IMR-90 (cell line): ENCODE measurements around the gene SLC7A6. TPM values are rescaled to one million over a fixed set of nuclear protein-coding genes. Genes with fewer than 3 reads are reported as not detected.

Experiments
- ATAC-seq: fragments of 200-7000 bp; cut with Tn5 transposase; 2 replicates; pipeline ENCODE4 v1.9.1; 2020; ENCODE audit warnings: low read depth, mild to moderate bottlenecking, moderate library complexity
- BruUV-seq: library from RNA; stranded (reverse); fragments of 400-500 nt; replicated peaks from 2 replicates; lab custom pipeline; 2021; lab: Mats Ljungman, UMichigan
- CTCF ChIA-PET: fragments of 300-600 bp; formaldehyde crosslinking; extraction: SDS; loops from one replicate; lab custom pipeline; 2021; ENCODE audit warnings: antibody characterized with exemption; lab: Yijun Ruan, JAX
- POLR2A ChIA-PET: fragments of 300-600 bp; sonication (Branson Sonifier 250); formaldehyde crosslinking; loops from one replicate; lab custom pipeline; 2022; ENCODE audit warnings: antibody characterized with exemption; ENCODE audit not compliant: unreplicated experiment; lab: Charles Lee
- DNase-seq: peaks from one replicate; pipeline ENCODE4 v3.0.0; 2013
- H2AFZ ChIP-seq: replicated peaks from 2 replicates; pipeline ENCODE3; 2013; ENCODE audit warnings: low read length, mild to moderate bottlenecking; ENCODE audit not compliant: poor library complexity
- H2AK5ac ChIP-seq: 2 replicates; pipeline ENCODE4 v1.6.1; 2013; ENCODE audit warnings: low read depth, low read length, inconsistent platforms
- H2AK9ac ChIP-seq: replicated peaks from 2 replicates; pipeline ENCODE3; 2013; ENCODE audit warnings: mild to moderate bottlenecking, low read depth, low read length, moderate library complexity; ENCODE audit not compliant: poor library complexity
- H2BK120ac ChIP-seq: 2 replicates; pipeline ENCODE4 v1.6.1; 2013; ENCODE audit warnings: low read depth, low read length, inconsistent platforms
- H2BK15ac ChIP-seq: 3 replicates; pipeline ENCODE4 v1.6.1; 2013; ENCODE audit warnings: low read depth, low read length, inconsistent platforms
- H2BK20ac ChIP-seq: 2 replicates; pipeline ENCODE4 v1.6.1; 2013; ENCODE audit warnings: low read depth, mild to moderate bottlenecking, inconsistent platforms, low read length, moderate library complexity
- H2BK5ac ChIP-seq: 2 replicates; pipeline ENCODE4 v1.6.1; 2013; ENCODE audit warnings: mild to moderate bottlenecking, low read depth, low read length, inconsistent platforms; ENCODE audit not compliant: poor library complexity, severe bottlenecking
- H3K14ac ChIP-seq: replicated peaks from 2 replicates; pipeline ENCODE4 v1.6.1; 2013; ENCODE audit warnings: low read depth, low read length, inconsistent platforms
- H3K18ac ChIP-seq: 2 replicates; pipeline ENCODE4 v1.6.1; 2013; ENCODE audit warnings: low read depth, low read length, control low read depth
- H3K23ac ChIP-seq: 2 replicates; pipeline ENCODE4 v1.6.1; 2013; ENCODE audit warnings: low read depth, low read length, inconsistent platforms
- H3K27ac ChIP-seq: 2 replicates; pipeline ENCODE4 v1.5.1; 2013; ENCODE audit warnings: mild to moderate bottlenecking, control low read depth, low read length; ENCODE audit not compliant: insufficient read depth
- H3K27me3 ChIP-seq: 2 replicates; pipeline ENCODE4 v1.6.1; 2013; ENCODE audit warnings: low read length; ENCODE audit not compliant: control insufficient read depth, insufficient read depth
- H3K36me3 ChIP-seq: 2 replicates; pipeline ENCODE4 v1.6.1; 2013; ENCODE audit warnings: low read length, mixed read lengths; ENCODE audit not compliant: control insufficient read depth, insufficient read depth
- H3K4ac ChIP-seq: 2 replicates; pipeline ENCODE4 v1.6.1; 2013; ENCODE audit warnings: low read depth, low read length, inconsistent platforms
- H3K4me1 ChIP-seq: 2 replicates; pipeline ENCODE4 v1.6.1; 2013; ENCODE audit warnings: low read length, mixed read lengths; ENCODE audit not compliant: control insufficient read depth, insufficient read depth
- H3K4me2 ChIP-seq: 2 replicates; pipeline ENCODE4 v1.6.1; 2013; ENCODE audit warnings: low read depth, mild to moderate bottlenecking, control low read depth, low read length, moderate library complexity
- H3K4me3 ChIP-seq: 2 replicates; pipeline ENCODE4 v1.5.1; 2013; ENCODE audit warnings: low read depth, mild to moderate bottlenecking, control low read depth, low read length, moderate library complexity; ENCODE audit not compliant: insufficient read depth
- H3K56ac ChIP-seq: 2 replicates; pipeline ENCODE4 v1.6.1; 2013; ENCODE audit warnings: low read length, inconsistent platforms; ENCODE audit not compliant: insufficient read depth; ENCODE audit errors: extremely low read depth
- H3K79me1 ChIP-seq, 2 experiments: 2 replicates each; pipeline ENCODE4 v1.6.1; 2013; ENCODE audit warnings: low read length in 2 of 2, inconsistent platforms in 1 of 2, low read depth in 1 of 2
- H3K9ac ChIP-seq: 2 replicates; pipeline ENCODE4 v1.6.1; 2013; ENCODE audit warnings: low read depth, low read length, control low read depth
- H3K9me1 ChIP-seq: 2 replicates; pipeline ENCODE4 v1.6.1; 2013; ENCODE audit warnings: low read length, inconsistent platforms; ENCODE audit not compliant: insufficient read depth
- H3K9me3 ChIP-seq: 2 replicates; pipeline ENCODE4 v1.6.1; 2013; ENCODE audit warnings: low read length; ENCODE audit not compliant: control insufficient read depth, insufficient read depth
- H4K20me1 ChIP-seq: 2 replicates; pipeline ENCODE4 v1.6.1; 2013; ENCODE audit warnings: low read length, inconsistent platforms; ENCODE audit not compliant: insufficient read depth
- H4K5ac ChIP-seq: 2 replicates; pipeline ENCODE4 v1.6.1; 2013; ENCODE audit warnings: mild to moderate bottlenecking, low read depth, low read length, control low read depth
- H4K8ac ChIP-seq, 2 experiments: 2 replicates each; pipeline ENCODE4 v1.6.1; 2013; ENCODE audit warnings: low read depth in 2 of 2, low read length in 2 of 2, control low read depth in 1 of 2, inconsistent platforms in 1 of 2
- H4K91ac ChIP-seq: 2 replicates; pipeline ENCODE4 v1.6.1; 2013; ENCODE audit warnings: low read depth, low read length, inconsistent platforms; ENCODE audit not compliant: insufficient read depth
- BHLHE40 ChIP-seq: fragments of 150-350 bp; IDR thresholded peaks from 2 replicates; pipeline ENCODE4 v1.6.1; 2016; ENCODE audit warnings: mild to moderate bottlenecking, low read depth, low read length
- CEBPB ChIP-seq: IDR thresholded peaks from 2 replicates; pipeline ENCODE4 v1.6.1; 2012; ENCODE audit warnings: low read depth, low read length, improper control_type of control experiment
- CHD1 ChIP-seq: IDR thresholded peaks from 2 replicates; pipeline ENCODE4 v1.6.1; 2012; ENCODE audit warnings: low read depth, low read length, improper control_type of control experiment
- CTCF ChIP-seq: conservative IDR thresholded peaks from 2 replicates; pipeline ENCODE4 v1.5.1; 2012; ENCODE audit warnings: mild to moderate bottlenecking, low read depth, low read length, improper control_type of control experiment
- ELK1 ChIP-seq: fragments of 150-350 bp; IDR thresholded peaks from 2 replicates; pipeline ENCODE4 v1.6.1; 2016; ENCODE audit warnings: low read depth, mild to moderate bottlenecking, low read length, moderate library complexity, borderline replicate concordance
- FOS ChIP-seq: fragments of 150-350 bp; IDR thresholded peaks from 2 replicates; pipeline ENCODE4 v1.6.1; 2016; ENCODE audit warnings: low read depth, low read length
- MAFK ChIP-seq: IDR thresholded peaks from 2 replicates; pipeline ENCODE4 v1.6.1; 2012; ENCODE audit warnings: low read depth, low read length, improper control_type of control experiment
- MAZ ChIP-seq: IDR thresholded peaks from 2 replicates; pipeline ENCODE4 v1.6.1; 2012; ENCODE audit warnings: low read depth, mild to moderate bottlenecking, low read length, improper control_type of control experiment, moderate library complexity, borderline replicate concordance
- MXI1 ChIP-seq: IDR thresholded peaks from 2 replicates; pipeline ENCODE4 v1.6.1; 2012; ENCODE audit warnings: low read depth, mild to moderate bottlenecking, low read length, moderate library complexity, borderline replicate concordance
- NFE2L2 ChIP-seq: fragments of 150-350 bp; IDR thresholded peaks from 2 replicates; pipeline ENCODE4 v1.6.1; 2016; ENCODE audit warnings: low read depth, mild to moderate bottlenecking, low read length
- POLR2A ChIP-seq: IDR thresholded peaks from 2 replicates; pipeline ENCODE4 v1.6.1; 2012; ENCODE audit warnings: mild to moderate bottlenecking, low read depth, low read length
- RAD21 ChIP-seq: IDR thresholded peaks from 2 replicates; pipeline ENCODE4 v1.6.1; 2012; ENCODE audit warnings: low read length, improper control_type of control experiment
- RCOR1 ChIP-seq: IDR thresholded peaks from 2 replicates; pipeline ENCODE4 v1.6.1; 2012; ENCODE audit warnings: mild to moderate bottlenecking, low read length, improper control_type of control experiment; ENCODE audit not compliant: insufficient replicate concordance
- RFX5 ChIP-seq: IDR thresholded peaks from 2 replicates; pipeline ENCODE4 v1.8.0; 2012; ENCODE audit warnings: low read depth, mild to moderate bottlenecking, low read length, moderate library complexity
- SMC3 ChIP-seq: fragments of 150-350 bp; IDR thresholded peaks from 2 replicates; pipeline ENCODE4 v1.6.1; 2016; ENCODE audit warnings: low read depth, mild to moderate bottlenecking, antibody characterized with exemption, low read length, moderate library complexity
- USF2 ChIP-seq: fragments of 150-350 bp; IDR thresholded peaks from 2 replicates; pipeline ENCODE4 v1.6.1; 2017; ENCODE audit warnings: mild to moderate bottlenecking, antibody characterized with exemption, low read length, low read depth
- WGBS, 2 experiments: methylation state at CpG; one replicate each; pipeline versions ENCODE4 v1.1.5 to v1.1.7; 2013; ENCODE audit warnings: missing lambda C conversion rate in 2 of 2; ENCODE audit not compliant: insufficient read length in 1 of 2; ENCODE audit errors: extremely low coverage in 2 of 2; 5-methylcytosine and 5-hydroxymethylcytosine counted together
- dilution Hi-C: fragments of 300-500 bp; cut with HindIII; formaldehyde crosslinking; loops from one replicate; pipeline ENCODE4 v1.14.3; 2018; ENCODE audit warnings: low sequenced_read_pairs; ENCODE audit not compliant: unreplicated experiment
- in situ Hi-C: fragments of 300-500 bp; cut with MboI; formaldehyde crosslinking; loops from 3 replicates; pipeline ENCODE4 v1.14.3; 2019; ENCODE audit warnings: low sequenced_read_pairs, inconsistent platforms, mixed read lengths
- intact Hi-C: fragments of 100-400 bp; cut with micrococcal nuclease; formaldehyde crosslinking; loops from 2 replicates; pipeline ENCODE4 v1.10.0; 2022
- polyA plus RNA-seq, 3 experiments: library from polyadenylated mRNA; depleted of rRNA; stranded (reverse); fragments of >200 nt; gene quantifications; 2 replicates each; pipeline ENCODE4 v1.2.3, GENCODE V29; 2012; ENCODE audit warnings: low replicate concordance in 1 of 3
- total RNA-seq: library from RNA; depleted of rRNA; stranded (reverse); fragments of >200 nt; gene quantifications from 2 replicates; pipeline ENCODE4 v1.2.3, GENCODE V29; 2012

SLC7A6 gene
- total and polyA plus RNA-seq, 2 of the 4 experiments (the other 2 are of a cell fraction) = 29.4 to 36.1 TPM

DNA sequence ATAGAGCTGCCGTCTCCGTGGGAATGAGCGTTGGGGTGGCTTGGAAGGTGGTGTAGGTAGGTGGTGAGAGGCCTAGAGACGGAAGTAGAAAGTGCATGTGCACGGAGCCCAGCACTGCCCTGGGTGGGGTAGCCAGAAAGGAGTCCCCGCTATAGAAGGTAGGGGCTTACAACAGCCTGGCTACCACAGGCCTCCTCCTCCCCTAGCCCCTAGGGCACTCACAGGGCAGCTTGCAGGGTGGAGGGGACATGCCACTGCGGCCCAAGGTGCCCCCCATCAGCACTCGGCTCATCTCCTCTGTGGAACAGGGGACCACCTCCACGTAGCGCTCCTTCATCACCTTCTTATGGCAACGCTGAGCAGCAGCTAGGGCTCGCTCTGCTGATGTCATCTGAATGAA is 33.4 kb upstream of the SLC7A6 start:
- Histone ChIP-seq H2AK5ac (no peak overlapping the region), H3K27ac (no peak overlapping the region), H3K4ac (no peak overlapping the region), H2BK15ac (no peak overlapping the region), H3K56ac (no peak overlapping the region), H3K9me1 (no peaks in the 10 kb centered on the region), H3K36me3 (peaks cover 6% of the 10 kb centered on the region), H3K79me1 (peaks cover 0 to 3% of the 10 kb centered on the region in 2 experiments; a peak in 1 of 4 replicates), H3K14ac (no peak overlapping the region), H3K4me3 (no peak overlapping the region), H4K20me1 (0 out of 2 replicates have a peak, but pooled peaks cover 3% of the 10 kb centered on the region), H3K9me3 (no peaks in the 10 kb centered on the region), H2AFZ (no peak overlapping the region), H2BK120ac (no peak overlapping the region), H3K23ac (no peak overlapping the region), H3K4me1 (peaks cover 5% of the 10 kb centered on the region), H3K9ac (no peak overlapping the region), H3K4me2 (no peak overlapping the region), H3K18ac (no peak overlapping the region), H2AK9ac (no peak overlapping the region), H4K91ac (no peak overlapping the region), H2BK20ac (no peak overlapping the region), H3K27me3 (no peaks in the 10 kb centered on the region), H4K5ac (no peak overlapping the region), H2BK5ac (no peak overlapping the region), H4K8ac (no peak overlapping the region)
- in situ Hi-C loops = no loop called here
- intact Hi-C loops = no loop called here
- whole genome bisulfite sequencing, 2 experiments = 96% methylated on average over 7 of the region's 12 CpGs; no CpG with 5 or more reads in 1 of the 2 experiments
- no peak for TF ChIP-seq RFX5
- no peak for TF ChIP-seq BHLHE40
- TF ChIP-seq FOS = no peak
- TF ChIP-seq SMC3 = no peak
- TF ChIP-seq RCOR1 = no peak
- TF ChIP-seq USF2 = no peak
- no peak for TF ChIP-seq ELK1
- TF ChIP-seq POLR2A = no peak
- TF ChIP-seq MAZ = no peak
- TF ChIP-seq MXI1 = no peak
- no peak for TF ChIP-seq CTCF
- TF ChIP-seq CHD1 = no peak
- TF ChIP-seq NFE2L2 = no peak
- TF ChIP-seq MAFK = no peak
- no peak for TF ChIP-seq RAD21
- no peak for TF ChIP-seq CEBPB
- dilution Hi-C loops = no loop called here
- BruUV-seq = no TSS peak
- CTCF ChIA-PET = no interaction called here
- DNase-seq (no peak), ATAC-seq (no peak)
- POLR2A ChIA-PET = no interaction called here
